ENCODE measurements around the gene ADGRF3.
"Not testable (repeated sequence)": the region's sequence is repeated elsewhere in the genome, so short reads cannot be mapped to it uniquely, and the experiment has no call there.

ADGRF3 gene, protein sequence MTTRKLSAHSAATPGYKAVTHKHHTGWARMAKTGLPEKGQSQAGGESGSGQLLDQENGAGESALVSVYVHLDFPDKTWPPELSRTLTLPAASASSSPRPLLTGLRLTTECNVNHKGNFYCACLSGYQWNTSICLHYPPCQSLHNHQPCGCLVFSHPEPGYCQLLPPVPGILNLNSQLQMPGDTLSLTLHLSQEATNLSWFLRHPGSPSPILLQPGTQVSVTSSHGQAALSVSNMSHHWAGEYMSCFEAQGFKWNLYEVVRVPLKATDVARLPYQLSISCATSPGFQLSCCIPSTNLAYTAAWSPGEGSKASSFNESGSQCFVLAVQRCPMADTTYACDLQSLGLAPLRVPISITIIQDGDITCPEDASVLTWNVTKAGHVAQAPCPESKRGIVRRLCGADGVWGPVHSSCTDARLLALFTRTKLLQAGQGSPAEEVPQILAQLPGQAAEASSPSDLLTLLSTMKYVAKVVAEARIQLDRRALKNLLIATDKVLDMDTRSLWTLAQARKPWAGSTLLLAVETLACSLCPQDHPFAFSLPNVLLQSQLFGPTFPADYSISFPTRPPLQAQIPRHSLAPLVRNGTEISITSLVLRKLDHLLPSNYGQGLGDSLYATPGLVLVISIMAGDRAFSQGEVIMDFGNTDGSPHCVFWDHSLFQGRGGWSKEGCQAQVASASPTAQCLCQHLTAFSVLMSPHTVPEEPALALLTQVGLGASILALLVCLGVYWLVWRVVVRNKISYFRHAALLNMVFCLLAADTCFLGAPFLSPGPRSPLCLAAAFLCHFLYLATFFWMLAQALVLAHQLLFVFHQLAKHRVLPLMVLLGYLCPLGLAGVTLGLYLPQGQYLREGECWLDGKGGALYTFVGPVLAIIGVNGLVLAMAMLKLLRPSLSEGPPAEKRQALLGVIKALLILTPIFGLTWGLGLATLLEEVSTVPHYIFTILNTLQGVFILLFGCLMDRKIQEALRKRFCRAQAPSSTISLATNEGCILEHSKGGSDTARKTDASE

DNA sequence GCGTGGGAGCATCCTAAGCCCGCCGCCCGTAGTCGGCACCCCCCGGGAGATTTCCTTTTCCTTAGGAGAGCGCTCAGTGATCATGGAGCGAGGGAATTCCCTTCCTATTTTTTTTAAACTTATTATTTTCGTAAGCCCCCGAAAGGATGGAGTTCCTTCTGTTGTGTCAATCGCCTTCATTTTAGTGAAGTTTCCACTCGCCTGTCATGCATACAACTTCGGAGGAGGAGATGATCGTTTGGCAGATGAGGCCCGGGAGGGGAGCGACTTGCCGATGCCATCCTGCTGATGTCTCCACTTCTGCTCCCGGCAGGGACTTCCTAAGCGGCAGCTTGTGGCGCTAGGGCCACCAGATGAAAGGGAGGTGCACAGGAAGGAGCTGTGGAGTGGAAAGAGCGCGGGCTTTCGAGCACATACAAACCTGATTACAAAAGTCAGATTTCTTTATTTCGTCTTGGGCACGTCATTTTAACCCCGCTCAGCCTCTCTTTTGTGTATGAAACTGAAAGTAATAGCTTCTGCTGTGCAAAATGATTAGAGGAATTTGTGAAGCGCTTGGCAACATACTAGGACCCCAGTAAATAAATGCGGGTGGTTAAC lies at the start of gene ADGRF3:
ADGRF3 (minus strand) TSS at position 336 of the 600 bp plus-strand sequence. CDS start 555 bp downstream, outside the sequence.
- peak; percentile 47 for DNase-seq

DNA sequence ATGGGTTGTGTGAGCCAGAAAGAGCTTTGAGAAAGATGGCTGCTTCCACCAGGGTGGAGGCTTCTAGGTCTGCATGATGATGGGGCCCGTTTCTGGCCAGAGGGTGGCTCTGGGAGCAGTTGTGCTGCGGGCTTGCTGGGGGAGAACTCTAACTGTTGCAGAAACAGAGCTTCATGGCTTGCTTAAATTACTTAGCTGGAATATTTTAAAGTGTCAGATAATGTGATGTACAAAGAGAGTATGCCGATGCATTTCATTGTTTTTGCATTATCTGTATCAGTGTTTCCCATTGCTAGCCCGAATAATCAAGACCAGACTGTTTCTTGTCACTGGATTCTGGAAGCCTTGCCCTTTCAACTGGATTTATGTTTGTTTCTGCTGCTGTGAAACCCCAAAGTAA lies 48.8 kb upstream of the ADGRF3 start:
- no peak for DNase-seq

GRCh38 chr2:26394694-26395093 lies 48.1 kb upstream of the ADGRF3 start:
- DNase-seq: no peak

- DNase-seq: no peak
These were observed 40.6 kb upstream of the ADGRF3 start for GRCh38 chr2:26387189-26387588.

GRCh38 chr2:26384597-26384996 lies 38.0 kb upstream of the ADGRF3 start:
- DNase-seq: no peak

DNA sequence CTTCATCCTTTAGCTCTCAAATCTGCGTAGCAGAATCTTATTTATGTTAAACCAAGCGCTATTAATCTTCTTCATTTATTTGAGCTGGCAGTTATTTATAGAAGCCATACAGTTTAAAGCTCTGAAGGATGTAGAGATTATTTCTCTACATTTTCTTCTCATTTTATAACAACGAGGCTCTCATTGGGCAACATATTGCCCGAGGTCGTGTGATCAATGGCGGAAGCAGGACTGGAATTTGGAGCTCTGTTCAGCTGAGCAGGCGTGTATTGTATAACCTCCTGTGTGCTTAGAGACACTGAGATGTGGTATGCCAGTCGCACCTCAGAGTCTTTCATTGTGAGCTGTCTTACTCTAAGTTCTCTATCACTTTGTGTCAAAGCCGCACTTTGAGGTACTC lies 37.6 kb upstream of the ADGRF3 start:
- no peak for DNase-seq

- DNase-seq: no peak
These were observed 36.0 kb upstream of the ADGRF3 start for GRCh38 chr2:26382564-26382963.

- no peak for DNase-seq
These were observed 33.7 kb upstream of the ADGRF3 start for GRCh38 chr2:26380281-26380680.

DNA sequence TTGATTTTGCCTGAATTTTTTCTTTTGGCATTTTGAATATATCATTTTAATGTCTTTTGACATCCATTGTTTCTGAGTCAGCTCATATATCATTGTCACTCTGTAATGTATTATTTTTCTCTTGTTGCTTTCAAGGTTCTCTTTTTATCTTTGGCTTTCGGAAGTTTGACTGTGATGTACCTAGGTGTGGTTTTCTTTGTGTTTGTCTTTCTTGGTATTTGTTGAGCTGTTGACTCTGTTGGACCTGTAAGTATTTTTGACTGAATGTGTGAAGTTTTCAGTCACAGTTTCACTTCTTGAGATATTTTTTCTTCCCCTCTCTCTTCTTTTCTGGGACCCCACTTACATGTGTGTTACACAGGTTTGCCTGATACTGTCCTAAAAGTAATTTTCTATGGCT lies 30.2 kb upstream of the ADGRF3 start:
- no peak for DNase-seq

GRCh38 chr2:26370909-26371308 lies 24.3 kb upstream of the ADGRF3 start:
- not testable (repeated sequence) for DNase-seq

GRCh38 chr2:26369664-26370063 lies 23.1 kb upstream of the ADGRF3 start:
- not testable (repeated sequence) for DNase-seq

DNA sequence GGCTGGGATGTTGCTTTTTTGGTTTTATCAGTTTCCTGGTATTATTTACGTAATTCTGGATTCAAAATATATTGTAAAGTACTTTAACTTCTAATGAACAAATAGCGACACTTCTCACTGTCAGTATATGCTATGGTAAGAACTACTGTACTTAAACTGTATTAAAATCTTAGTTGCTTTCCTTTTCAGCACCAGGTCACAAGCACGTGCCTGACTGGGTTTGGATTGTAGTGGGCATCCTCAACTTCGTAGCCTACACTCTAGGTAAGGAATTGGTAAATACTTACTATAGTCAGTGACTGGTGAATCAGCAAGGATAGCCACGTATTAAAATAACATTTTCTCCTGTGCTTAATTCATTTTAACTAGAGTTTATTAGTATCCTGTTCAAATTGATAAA lies 20.4 kb upstream of the ADGRF3 start:
- no peak for DNase-seq

DNA sequence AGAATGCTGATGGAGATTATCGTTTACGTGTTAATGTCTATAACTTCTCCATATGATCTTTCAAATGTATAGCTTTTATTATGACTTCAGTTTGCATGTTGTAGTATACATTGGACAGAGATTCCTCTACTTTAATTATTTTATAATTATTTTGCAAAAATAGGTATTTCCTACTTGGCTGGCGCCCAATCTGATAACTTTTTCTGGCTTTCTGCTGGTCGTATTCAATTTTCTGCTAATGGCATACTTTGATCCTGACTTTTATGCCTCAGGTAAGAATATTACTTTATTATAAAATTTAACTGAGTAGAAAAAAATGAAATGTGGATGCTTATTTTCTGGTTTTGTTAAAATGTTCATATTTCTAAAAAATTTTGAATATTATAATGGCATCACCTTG lies 18.1 kb upstream of the ADGRF3 start:
- no peak for DNase-seq

GRCh38 chr2:26363958-26364357 lies 17.4 kb upstream of the ADGRF3 start:
- DNase-seq: no peak

- no peak for DNase-seq
These were observed 16.7 kb upstream of the ADGRF3 start for GRCh38 chr2:26363323-26363722.

DNA sequence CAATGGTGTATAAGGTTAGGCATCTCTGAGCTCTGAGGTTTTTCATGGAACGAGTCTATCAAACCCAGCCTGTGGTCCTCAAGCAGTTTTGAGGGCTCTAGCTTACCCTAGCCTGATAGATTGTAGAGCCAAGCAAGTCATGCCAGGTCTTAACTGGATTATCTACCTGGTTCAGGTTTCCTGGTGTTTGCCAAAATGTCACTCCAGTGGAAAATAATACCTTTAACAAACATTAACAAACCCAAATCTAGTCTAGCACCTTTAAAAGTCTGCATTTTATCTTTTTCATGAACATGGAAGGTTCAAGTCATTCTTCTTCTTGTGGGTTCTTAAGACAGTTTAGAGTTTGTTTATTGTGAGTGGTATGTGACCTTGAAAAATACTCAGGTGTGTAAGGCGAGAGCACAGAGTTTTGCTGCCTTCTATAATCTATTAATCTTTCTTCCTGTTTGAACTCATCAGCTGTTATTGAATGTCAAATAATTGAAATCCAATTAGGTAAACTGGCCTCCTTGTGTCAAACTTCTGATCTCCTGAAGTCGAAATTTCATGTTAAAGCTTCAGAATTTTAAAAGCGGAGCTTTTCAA lies 13.4 kb upstream of the ADGRF3 start:
- DNase-seq: no peak

GRCh38 chr2:26356771-26357170 lies 10.2 kb upstream of the ADGRF3 start:
- DNase-seq: no peak

- DNase-seq: no peak
These were observed 9.5 kb upstream of the ADGRF3 start for GRCh38 chr2:26356111-26356510.

DNA sequence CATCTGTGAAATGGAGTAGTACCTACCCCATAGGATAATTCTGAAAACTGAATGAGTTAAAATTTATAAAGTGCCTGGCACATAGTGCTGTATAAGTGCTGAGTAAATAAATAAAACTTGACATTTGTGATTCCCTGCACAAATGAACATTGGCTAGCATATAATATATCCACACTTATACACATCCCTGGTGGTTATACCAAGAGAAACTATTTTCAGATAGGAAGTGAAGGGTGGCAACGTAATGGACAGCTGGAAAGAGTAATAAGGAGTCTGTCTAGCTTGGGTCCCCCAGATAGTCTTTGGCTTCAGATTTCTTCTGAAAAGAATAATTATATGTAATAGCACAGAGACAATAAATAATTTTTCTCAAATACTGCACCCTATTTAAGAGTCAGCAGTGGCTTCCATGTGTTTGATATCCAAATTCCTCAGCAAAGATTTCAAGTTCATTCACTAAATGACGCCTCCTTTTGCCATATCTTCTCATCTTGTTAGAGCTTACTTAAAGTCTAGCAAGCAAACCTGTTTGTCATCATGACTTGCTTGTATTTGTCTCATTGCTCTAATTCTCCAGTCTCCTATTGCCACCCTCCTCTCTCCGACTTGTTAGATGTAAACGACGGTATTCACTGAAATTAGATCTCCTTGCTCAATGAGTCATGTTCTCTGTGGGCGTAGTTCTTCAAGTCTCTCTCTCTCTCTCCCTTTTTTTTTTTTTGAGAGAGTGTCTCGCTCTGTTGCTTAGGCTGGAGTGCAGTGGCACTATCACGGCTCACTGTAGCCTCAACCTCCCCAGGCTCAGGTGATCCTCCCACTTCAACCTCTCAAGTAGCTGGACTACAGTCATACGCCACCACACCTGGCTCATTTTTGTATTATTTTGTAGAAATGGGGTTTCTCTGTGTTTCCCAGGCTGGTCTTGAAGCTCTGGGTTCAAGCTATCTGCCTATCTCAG lies 8.7 kb upstream of the ADGRF3 start:
- DNase-seq: no peak

GRCh38 chr2:26354469-26354868 lies 7.9 kb upstream of the ADGRF3 start:
- not testable (repeated sequence) for DNase-seq

- DNase-seq: peak; percentile 26
These were observed 6.3 kb upstream of the ADGRF3 start for GRCh38 chr2:26352892-26353291.

Measured in activated T-cell treated with anti-CD3 and anti-CD28 coated beads for 4 hours (primary cell).